ENCODE measurements around the gene TLCD1.

DNA sequence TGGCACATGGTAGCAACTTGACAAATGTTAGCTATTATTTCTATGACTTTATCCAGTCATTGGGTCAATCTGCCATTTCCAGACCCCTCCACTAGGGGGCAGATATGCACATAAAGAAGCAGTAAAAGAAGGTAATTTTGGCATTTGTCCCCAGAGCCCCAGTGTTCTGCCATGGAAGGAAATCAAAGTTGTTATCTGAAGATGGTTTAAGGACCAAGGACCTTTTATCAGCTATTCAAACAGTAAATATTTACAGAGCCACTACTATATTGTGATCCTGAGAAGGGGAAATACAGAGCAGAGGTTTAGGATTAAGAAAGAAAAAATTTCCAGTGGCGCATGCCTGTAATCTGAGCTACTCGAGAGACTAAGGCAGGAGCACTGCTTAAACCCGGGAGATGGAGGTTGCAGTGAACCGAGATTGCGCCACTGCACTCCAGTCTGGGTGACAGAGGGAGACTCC is 37.8 kb upstream of the TLCD1 start:
- no peak for TF ChIP-seq POLR2A (IDR thresholded peaks at IDR 0.05; ENCODE audit: low read length)
- no peak for TF ChIP-seq GATA1 (IDR thresholded peaks at IDR 0.05; ENCODE audit: low read depth, low read length)
